Liver (tissue), 9 donors: ENCODE data around the gene PHAX. TPM values are rescaled to one million over a fixed set of nuclear protein-coding genes. Genes with fewer than 3 reads are reported as not detected.

Experiments
- DNase-seq: peaks from one replicate; pipeline ENCODE4 v3.0.0-alpha.2; 2017; ENCODE audit warnings: low spot score
- H3K27ac ChIP-seq, 2 donors: one replicate each; pipeline ENCODE4 v1.7.0; 2013; ENCODE audit warnings: inconsistent platforms in 2 of 2, low read length in 2 of 2, control low read depth in 1 of 2, low read depth in 1 of 2, mild to moderate bottlenecking in 1 of 2
- H3K27me3 ChIP-seq, 4 donors: one replicate each; pipeline versions ENCODE4 v1.6.1 to v1.7.0; 2013; ENCODE audit warnings: low read length in 3 of 4, inconsistent platforms in 1 of 4, mild to moderate bottlenecking in 1 of 4, moderate library complexity in 1 of 4; ENCODE audit not compliant: control insufficient read depth in 4 of 4, insufficient read depth in 4 of 4
- H3K36me3 ChIP-seq, 4 donors: one replicate each; pipeline versions ENCODE4 v1.6.1 to v1.7.0; 2013; ENCODE audit warnings: low read length in 3 of 4, mild to moderate bottlenecking in 3 of 4, low read depth in 1 of 4, moderate library complexity in 1 of 4; ENCODE audit not compliant: control insufficient read depth in 4 of 4, insufficient read depth in 3 of 4
- H3K4me1 ChIP-seq, 4 donors: one replicate each; pipeline versions ENCODE4 v1.6.1 to v1.7.0; 2013; ENCODE audit warnings: low read length in 3 of 4, mild to moderate bottlenecking in 3 of 4, moderate library complexity in 1 of 4; ENCODE audit not compliant: control insufficient read depth in 4 of 4, insufficient read depth in 4 of 4
- H3K4me3 ChIP-seq, 3 donors: one replicate each; pipeline versions ENCODE4 v1.6.1 to v1.7.0; 2013; ENCODE audit warnings: low read length in 3 of 3, control low read depth in 1 of 3, low read depth in 1 of 3, mild to moderate bottlenecking in 1 of 3
- H3K9ac ChIP-seq, 2 donors: one replicate each; pipeline ENCODE4 v1.7.0; 2013; ENCODE audit warnings: low read length in 2 of 2, mild to moderate bottlenecking in 2 of 2, moderate library complexity in 2 of 2, control low read depth in 1 of 2, low read depth in 1 of 2
- H3K9me3 ChIP-seq, 4 donors: one replicate each; pipeline versions ENCODE4 v1.6.1 to v1.7.0; 2013; ENCODE audit warnings: low read length in 3 of 4; ENCODE audit not compliant: control insufficient read depth in 4 of 4
- EGR1 ChIP-seq, 2 donors: IDR thresholded peaks; 2 replicates each; pipeline ENCODE4 v1.6.1; 2016 to 2018; ENCODE audit warnings: antibody characterized with exemption in 2 of 2, low read depth in 2 of 2
- FOXA1 ChIP-seq: IDR thresholded peaks from 2 replicates; pipeline ENCODE4 v1.6.1; 2016; ENCODE audit warnings: antibody characterized with exemption
- FOXA2 ChIP-seq: IDR thresholded peaks from 2 replicates; pipeline ENCODE4 v1.6.1; 2016; ENCODE audit warnings: antibody characterized with exemption
- GABPA ChIP-seq, 2 donors: IDR thresholded peaks in 1 of 2; conservative IDR thresholded peaks in 1 of 2; 2 replicates each; pipeline ENCODE4 v1.6.1; 2016; ENCODE audit warnings: antibody characterized with exemption in 2 of 2, mild to moderate bottlenecking in 1 of 2, moderate library complexity in 1 of 2
- HNF4A ChIP-seq, 2 donors: conservative IDR thresholded peaks; 2 replicates each; pipeline ENCODE4 v1.6.1; 2016; ENCODE audit warnings: antibody characterized with exemption in 2 of 2, mild to moderate bottlenecking in 2 of 2
- HNF4G ChIP-seq: IDR thresholded peaks from 2 replicates; pipeline ENCODE4 v1.6.1; 2016; ENCODE audit warnings: antibody characterized with exemption
- JUND ChIP-seq, 2 donors: IDR thresholded peaks; 2 replicates each; pipeline ENCODE4 v1.6.1; 2016; ENCODE audit warnings: antibody characterized with exemption in 2 of 2
- RAD21 ChIP-seq, 2 donors: IDR thresholded peaks; 2 replicates each; pipeline ENCODE4 v1.6.1; 2016; ENCODE audit warnings: antibody characterized with exemption in 2 of 2, mild to moderate bottlenecking in 2 of 2
- RXRA ChIP-seq, 2 donors: IDR thresholded peaks; 2 replicates each; pipeline ENCODE4 v1.6.1; 2017 to 2018; ENCODE audit warnings: antibody characterized with exemption in 2 of 2, mild to moderate bottlenecking in 1 of 2
- SP1 ChIP-seq: IDR thresholded peaks from 2 replicates; pipeline ENCODE4 v1.6.1; 2018; ENCODE audit warnings: antibody characterized with exemption, mild to moderate bottlenecking
- TAF1 ChIP-seq: conservative IDR thresholded peaks from 2 replicates; pipeline ENCODE4 v1.6.1; 2016; ENCODE audit warnings: antibody characterized with exemption, mild to moderate bottlenecking
- YY1 ChIP-seq: IDR thresholded peaks from 2 replicates; pipeline ENCODE4 v1.6.1; 2016; ENCODE audit warnings: antibody characterized with exemption, mild to moderate bottlenecking
- WGBS: extraction: QIAGEN DNeasy Blood & Tissue Kit; methylation state at CpG from one replicate; pipeline ENCODE4 v1.1.7; 2013; 5-methylcytosine and 5-hydroxymethylcytosine counted together
- polyA plus RNA-seq, 2 donors: library from polyadenylated mRNA; stranded (reverse) in 1 of 2; unstranded in 1 of 2; fragments of 200-250 nt in 1 of 2; fragments of >200 nt in 1 of 2; fragmentation: Nextera tagmentation in 1 of 2; extraction: Ambion mirVana in 1 of 2; gene quantifications; one replicate each; pipeline versions ENCODE4 v1.2.1 to v1.2.3, GENCODE V29; 2013 to 2015
- total RNA-seq, 2 donors: library from RNA; depleted of rRNA; stranded (reverse); fragments of >200 nt; gene quantifications; one replicate each; pipeline ENCODE4 v1.2.3, GENCODE V29; 2014
- TF ChIP-seq, protein P1 (sequence below): fragments of 150-350 bp; IDR thresholded peaks from 2 replicates; pipeline ENCODE4 v1.5.1; 2017; ENCODE audit warnings: improper control_type of control experiment, low read depth, low read length; ENCODE audit not compliant: missing input control
- TF ChIP-seq, protein P2 (sequence below): IDR thresholded peaks from 2 replicates; pipeline ENCODE4 v1.6.1; 2016; ENCODE audit warnings: antibody characterized with exemption
- TF ChIP-seq, protein P3 (sequence below): IDR thresholded peaks from 2 replicates; pipeline ENCODE4 v1.6.1; 2016; ENCODE audit warnings: antibody characterized with exemption
- TF ChIP-seq, protein P4 (sequence below): IDR thresholded peaks from 2 replicates; pipeline ENCODE4 v1.6.1; 2016; ENCODE audit warnings: antibody characterized with exemption
- TF ChIP-seq, protein P5 (sequence below): IDR thresholded peaks from 2 replicates; pipeline ENCODE4 v1.6.1; 2016; ENCODE audit warnings: antibody characterized with exemption, mild to moderate bottlenecking
- donor health status: healthy.
- donor health status: healthy.
- donor health status: healthy.
- donor health status: healthy.
- donor health status: healthy.

PHAX gene
- total and polyA plus RNA-seq, 4 donors, result 10.3 to 32.6 (median 25.1) TPM

DNA sequence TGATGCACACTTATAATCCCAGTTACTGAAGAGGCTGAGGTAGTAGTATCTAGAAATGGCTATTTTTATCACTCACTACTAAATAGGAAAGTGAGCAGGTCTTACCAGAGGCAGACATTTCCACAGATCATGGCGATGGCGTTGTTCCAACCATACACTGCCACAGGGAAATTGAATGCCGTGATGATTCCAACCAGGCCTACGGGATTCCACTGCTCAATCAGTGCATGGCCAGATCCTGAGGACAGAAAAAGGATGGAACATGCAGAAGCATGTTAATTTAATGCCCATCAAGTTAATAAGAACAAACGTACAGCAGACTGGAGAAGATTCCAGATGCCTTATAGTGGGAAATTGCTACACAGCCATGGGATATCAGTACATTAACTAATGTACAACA is 23.8 kb upstream of the PHAX start:
- Histone ChIP-seq H3K4me1 (peaks cover 0 to 5% (median 0%) of the 10 kb centered on the region in 4 donors), H3K9ac (no peak overlapping the region), H3K27ac (no peak overlapping the region), H3K36me3 (peaks cover 4 to 49% (median 33%) of the 10 kb centered on the region in 4 donors), H3K27me3 (no peaks in the 10 kb centered on the region), H3K4me3 (no peak overlapping the region), H3K9me3 (no peaks in the 10 kb centered on the region)
- DNase-seq, result no peak
- TF ChIP-seq FOXA1 (no peak), TAF1 (no peak), RAD21 (IDR thresholded peaks at IDR 0.05) (no peak), HNF4A (conservative IDR thresholded peaks at IDR 0.05) (no peak), YY1 (no peak), JUND (IDR thresholded peaks at IDR 0.05) (no peak), GABPA (IDR thresholded peaks at IDR 0.05 in 1 of 2, conservative IDR thresholded peaks at IDR 0.05 in 1 of 2) (no peak), EGR1 (IDR thresholded peaks at IDR 0.05; ENCODE audit: low read depth in 2 of 2) (no peak), FOXA2 (no peak), SP1 (no peak)
- TF ChIP-seq, protein P1, sequence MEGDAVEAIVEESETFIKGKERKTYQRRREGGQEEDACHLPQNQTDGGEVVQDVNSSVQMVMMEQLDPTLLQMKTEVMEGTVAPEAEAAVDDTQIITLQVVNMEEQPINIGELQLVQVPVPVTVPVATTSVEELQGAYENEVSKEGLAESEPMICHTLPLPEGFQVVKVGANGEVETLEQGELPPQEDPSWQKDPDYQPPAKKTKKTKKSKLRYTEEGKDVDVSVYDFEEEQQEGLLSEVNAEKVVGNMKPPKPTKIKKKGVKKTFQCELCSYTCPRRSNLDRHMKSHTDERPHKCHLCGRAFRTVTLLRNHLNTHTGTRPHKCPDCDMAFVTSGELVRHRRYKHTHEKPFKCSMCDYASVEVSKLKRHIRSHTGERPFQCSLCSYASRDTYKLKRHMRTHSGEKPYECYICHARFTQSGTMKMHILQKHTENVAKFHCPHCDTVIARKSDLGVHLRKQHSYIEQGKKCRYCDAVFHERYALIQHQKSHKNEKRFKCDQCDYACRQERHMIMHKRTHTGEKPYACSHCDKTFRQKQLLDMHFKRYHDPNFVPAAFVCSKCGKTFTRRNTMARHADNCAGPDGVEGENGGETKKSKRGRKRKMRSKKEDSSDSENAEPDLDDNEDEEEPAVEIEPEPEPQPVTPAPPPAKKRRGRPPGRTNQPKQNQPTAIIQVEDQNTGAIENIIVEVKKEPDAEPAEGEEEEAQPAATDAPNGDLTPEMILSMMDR, result no peak
- TF ChIP-seq, protein P2, sequence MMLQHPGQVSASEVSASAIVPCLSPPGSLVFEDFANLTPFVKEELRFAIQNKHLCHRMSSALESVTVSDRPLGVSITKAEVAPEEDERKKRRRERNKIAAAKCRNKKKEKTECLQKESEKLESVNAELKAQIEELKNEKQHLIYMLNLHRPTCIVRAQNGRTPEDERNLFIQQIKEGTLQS, result no peak
- TF ChIP-seq, protein P3, sequence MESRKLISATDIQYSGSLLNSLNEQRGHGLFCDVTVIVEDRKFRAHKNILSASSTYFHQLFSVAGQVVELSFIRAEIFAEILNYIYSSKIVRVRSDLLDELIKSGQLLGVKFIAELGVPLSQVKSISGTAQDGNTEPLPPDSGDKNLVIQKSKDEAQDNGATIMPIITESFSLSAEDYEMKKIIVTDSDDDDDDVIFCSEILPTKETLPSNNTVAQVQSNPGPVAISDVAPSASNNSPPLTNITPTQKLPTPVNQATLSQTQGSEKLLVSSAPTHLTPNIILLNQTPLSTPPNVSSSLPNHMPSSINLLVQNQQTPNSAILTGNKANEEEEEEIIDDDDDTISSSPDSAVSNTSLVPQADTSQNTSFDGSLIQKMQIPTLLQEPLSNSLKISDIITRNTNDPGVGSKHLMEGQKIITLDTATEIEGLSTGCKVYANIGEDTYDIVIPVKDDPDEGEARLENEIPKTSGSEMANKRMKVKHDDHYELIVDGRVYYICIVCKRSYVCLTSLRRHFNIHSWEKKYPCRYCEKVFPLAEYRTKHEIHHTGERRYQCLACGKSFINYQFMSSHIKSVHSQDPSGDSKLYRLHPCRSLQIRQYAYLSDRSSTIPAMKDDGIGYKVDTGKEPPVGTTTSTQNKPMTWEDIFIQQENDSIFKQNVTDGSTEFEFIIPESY, result no peak
- TF ChIP-seq, protein P4, sequence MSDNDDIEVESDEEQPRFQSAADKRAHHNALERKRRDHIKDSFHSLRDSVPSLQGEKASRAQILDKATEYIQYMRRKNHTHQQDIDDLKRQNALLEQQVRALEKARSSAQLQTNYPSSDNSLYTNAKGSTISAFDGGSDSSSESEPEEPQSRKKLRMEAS, result no peak
- TF ChIP-seq, protein P5, sequence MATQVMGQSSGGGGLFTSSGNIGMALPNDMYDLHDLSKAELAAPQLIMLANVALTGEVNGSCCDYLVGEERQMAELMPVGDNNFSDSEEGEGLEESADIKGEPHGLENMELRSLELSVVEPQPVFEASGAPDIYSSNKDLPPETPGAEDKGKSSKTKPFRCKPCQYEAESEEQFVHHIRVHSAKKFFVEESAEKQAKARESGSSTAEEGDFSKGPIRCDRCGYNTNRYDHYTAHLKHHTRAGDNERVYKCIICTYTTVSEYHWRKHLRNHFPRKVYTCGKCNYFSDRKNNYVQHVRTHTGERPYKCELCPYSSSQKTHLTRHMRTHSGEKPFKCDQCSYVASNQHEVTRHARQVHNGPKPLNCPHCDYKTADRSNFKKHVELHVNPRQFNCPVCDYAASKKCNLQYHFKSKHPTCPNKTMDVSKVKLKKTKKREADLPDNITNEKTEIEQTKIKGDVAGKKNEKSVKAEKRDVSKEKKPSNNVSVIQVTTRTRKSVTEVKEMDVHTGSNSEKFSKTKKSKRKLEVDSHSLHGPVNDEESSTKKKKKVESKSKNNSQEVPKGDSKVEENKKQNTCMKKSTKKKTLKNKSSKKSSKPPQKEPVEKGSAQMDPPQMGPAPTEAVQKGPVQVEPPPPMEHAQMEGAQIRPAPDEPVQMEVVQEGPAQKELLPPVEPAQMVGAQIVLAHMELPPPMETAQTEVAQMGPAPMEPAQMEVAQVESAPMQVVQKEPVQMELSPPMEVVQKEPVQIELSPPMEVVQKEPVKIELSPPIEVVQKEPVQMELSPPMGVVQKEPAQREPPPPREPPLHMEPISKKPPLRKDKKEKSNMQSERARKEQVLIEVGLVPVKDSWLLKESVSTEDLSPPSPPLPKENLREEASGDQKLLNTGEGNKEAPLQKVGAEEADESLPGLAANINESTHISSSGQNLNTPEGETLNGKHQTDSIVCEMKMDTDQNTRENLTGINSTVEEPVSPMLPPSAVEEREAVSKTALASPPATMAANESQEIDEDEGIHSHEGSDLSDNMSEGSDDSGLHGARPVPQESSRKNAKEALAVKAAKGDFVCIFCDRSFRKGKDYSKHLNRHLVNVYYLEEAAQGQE, result no peak
- 93% methylated on average over 5 of the region's 5 CpGs for WGBS

DNA sequence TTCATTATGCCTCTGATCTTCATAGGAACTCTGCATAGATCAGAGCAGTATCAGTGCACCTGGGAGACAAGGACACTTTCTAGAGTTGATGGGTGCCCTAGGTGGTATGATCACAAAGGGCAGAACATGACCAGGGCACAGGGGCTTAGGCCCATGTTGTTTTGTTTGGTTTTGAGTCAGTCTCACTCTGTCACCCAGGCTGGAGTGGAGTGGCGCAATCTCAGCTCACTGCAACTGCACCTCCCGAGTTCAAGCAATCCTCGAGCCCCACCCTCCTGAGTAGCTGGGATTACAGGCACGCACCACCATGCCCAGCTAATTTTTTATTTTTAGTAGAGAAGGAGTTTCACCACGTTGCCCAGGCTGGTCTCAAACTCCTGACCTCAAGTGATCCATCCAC is 23.3 kb upstream of the PHAX start:
- TF ChIP-seq HNF4A (conservative IDR thresholded peaks at IDR 0.05), result no peak
- TF ChIP-seq FOXA1, result no peak
- no peak for TF ChIP-seq RXRA (IDR thresholded peaks at IDR 0.05)
- TF ChIP-seq JUND (IDR thresholded peaks at IDR 0.05), result no peak
- TF ChIP-seq, protein P4, result no peak
- TF ChIP-seq, protein P3, result no peak
- TF ChIP-seq TAF1, result no peak
- TF ChIP-seq YY1, result no peak
- TF ChIP-seq HNF4G, result no peak
- TF ChIP-seq, protein P1, result no peak
- no peak for TF ChIP-seq FOXA2

More for the DNA sequence above, 23.3 kb upstream of the PHAX start:
- H3K9me3 ChIP-seq, result no peaks in the 10 kb centered on the region
- H3K36me3 ChIP-seq, result peaks cover 4 to 48% (median 35%) of the 10 kb centered on the region in 4 donors
- peaks cover 0 to 5% (median 0%) of the 10 kb centered on the region in 4 donors for H3K4me1 ChIP-seq
- DNase-seq, result no peak
- H3K4me3 ChIP-seq, result no peak overlapping the region
- 81% methylated on average over 5 of the region's 5 CpGs for WGBS
- H3K9ac ChIP-seq, result no peak overlapping the region
- H3K27ac ChIP-seq, result no peak overlapping the region
- H3K27me3 ChIP-seq, result no peaks in the 10 kb centered on the region
